Bronchial epithelial cell (primary cell): ENCODE data around the gene ZNF248. TPM values are rescaled to one million over a fixed set of nuclear protein-coding genes. Genes with fewer than 3 reads are reported as not detected.

Source experiments
- DNase-seq: peaks from one replicate; pipeline ENCODE4 v3.0.0-alpha.2; 2010; ENCODE audit warnings: low read depth
- FAIRE-seq: peaks from 2 replicates; lab custom pipeline; 2011; peaks lifted over from hg19 to GRCh38; lab: Jason Lieb, UNC
- H3K27me3 ChIP-seq: 2 replicates; pipeline ENCODE4 v1.5.1; 2011; ENCODE audit warnings: low read length; ENCODE audit not compliant: control insufficient read depth, insufficient read depth
- H3K36me3 ChIP-seq: 2 replicates; pipeline ENCODE4 v1.5.1; 2011; ENCODE audit warnings: low read length; ENCODE audit not compliant: control insufficient read depth, insufficient read depth
- H3K4me3 ChIP-seq: 2 replicates; pipeline ENCODE4 v1.5.1; 2011; ENCODE audit warnings: mild to moderate bottlenecking, low read depth, low read length, control low read depth
- CTCF ChIP-seq: IDR thresholded peaks from 2 replicates; pipeline ENCODE4 v1.5.1; 2011; ENCODE audit warnings: mild to moderate bottlenecking, moderate library complexity, low read length, control low read depth, inconsistent platforms; ENCODE audit not compliant: insufficient read depth, severe bottlenecking
- total RNA-seq: library from RNA; depleted of rRNA; stranded (reverse); fragments of >200 nt; gene quantifications from 2 replicates; pipeline ENCODE4 v1.2.1, GENCODE V29; 2014

ZNF248 gene
- total RNA-seq, 1 donor from 2014 or later, result 6.1 TPM

GRCh38 chr10:37854626-37855025, 2.8 kb downstream of the ZNF248 start:
- TF ChIP-seq CTCF, result no peak
- DNase-seq (no peak), FAIRE-seq (no peak)
- H3K36me3 ChIP-seq, result no peaks in the 10 kb centered on the region
- no peak overlapping the region for H3K4me3 ChIP-seq
- no peaks in the 10 kb centered on the region for H3K27me3 ChIP-seq

GRCh38 chr10:37844644-37845043, 12.8 kb downstream of the ZNF248 start:
- Histone ChIP-seq H3K27me3 (no peaks in the 10 kb centered on the region), H3K36me3 (no peaks in the 10 kb centered on the region), H3K4me3 (no peak overlapping the region)
- no peak for TF ChIP-seq CTCF
- DNase-seq, result no peak
- FAIRE-seq, result no peak

GRCh38 chr10:37839243-37839642, 18.2 kb downstream of the ZNF248 start:
- peaks cover 5% of the 10 kb centered on the region for H3K36me3 ChIP-seq
- DNase-seq, result no peak
- no peak for TF ChIP-seq CTCF
- H3K27me3 ChIP-seq, result no peaks in the 10 kb centered on the region
- no peak overlapping the region for H3K4me3 ChIP-seq
- no peak for FAIRE-seq

- Histone ChIP-seq H3K36me3 (peaks cover 6% of the 10 kb centered on the region), H3K4me3 (no peak overlapping the region), H3K27me3 (no peaks in the 10 kb centered on the region)
- FAIRE-seq (no peak), DNase-seq (no peak)
- no peak for TF ChIP-seq CTCF
Observed at GRCh38 chr10:37831495-37832333, 25.7 kb downstream of the ZNF248 start.

- DNase-seq (no peak), FAIRE-seq (no peak)
- Histone ChIP-seq H3K36me3 (peaks cover 4% of the 10 kb centered on the region), H3K27me3 (no peaks in the 10 kb centered on the region), H3K4me3 (no peak overlapping the region)
- no peak for TF ChIP-seq CTCF
Observed at GRCh38 chr10:37826806-37827205, 30.6 kb downstream of the ZNF248 start.
